Lower leg skin (tissue), 3 donors: ENCODE measurements around the gene RBM6.

ENCODE experiments used
- POLR2A ChIP-seq, 2 donors: fragments of 450-650 bp; IDR thresholded peaks; one replicate each; pipeline ENCODE4 v1.6.1; 2016 to 2017; ENCODE audit warnings: antibody characterized with exemption in 2 of 2, mild to moderate bottlenecking in 1 of 2, moderate library complexity in 1 of 2
- TF ChIP-seq, protein P1 (sequence below), 3 donors: fragments of 450-650 bp; IDR thresholded peaks; one replicate each; pipeline ENCODE4 v1.5.1; 2016; ENCODE audit warnings: antibody characterized with exemption in 3 of 3, mild to moderate bottlenecking in 3 of 3, moderate library complexity in 2 of 3

DNA sequence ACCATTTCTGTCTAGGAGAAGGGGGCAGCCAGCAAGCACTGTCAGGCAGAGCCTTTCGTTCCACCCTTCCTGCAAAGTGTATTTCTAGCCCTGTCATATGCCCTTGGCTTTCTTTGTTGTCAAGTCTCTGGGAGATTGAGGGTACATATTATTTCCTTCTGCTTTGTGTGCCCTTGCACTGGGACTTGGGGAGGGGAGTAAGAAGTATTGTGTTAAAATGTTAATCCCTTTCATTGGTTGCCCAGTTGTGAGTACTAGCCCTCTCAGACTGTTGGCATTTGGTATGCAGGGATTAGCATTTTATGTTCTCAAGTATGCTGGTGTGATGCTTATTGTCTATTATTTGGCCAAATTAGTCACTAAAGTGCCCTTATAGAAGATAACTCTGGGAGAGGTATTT, 63.9 kb downstream of the RBM6 start:
- TF ChIP-seq, protein P1, sequence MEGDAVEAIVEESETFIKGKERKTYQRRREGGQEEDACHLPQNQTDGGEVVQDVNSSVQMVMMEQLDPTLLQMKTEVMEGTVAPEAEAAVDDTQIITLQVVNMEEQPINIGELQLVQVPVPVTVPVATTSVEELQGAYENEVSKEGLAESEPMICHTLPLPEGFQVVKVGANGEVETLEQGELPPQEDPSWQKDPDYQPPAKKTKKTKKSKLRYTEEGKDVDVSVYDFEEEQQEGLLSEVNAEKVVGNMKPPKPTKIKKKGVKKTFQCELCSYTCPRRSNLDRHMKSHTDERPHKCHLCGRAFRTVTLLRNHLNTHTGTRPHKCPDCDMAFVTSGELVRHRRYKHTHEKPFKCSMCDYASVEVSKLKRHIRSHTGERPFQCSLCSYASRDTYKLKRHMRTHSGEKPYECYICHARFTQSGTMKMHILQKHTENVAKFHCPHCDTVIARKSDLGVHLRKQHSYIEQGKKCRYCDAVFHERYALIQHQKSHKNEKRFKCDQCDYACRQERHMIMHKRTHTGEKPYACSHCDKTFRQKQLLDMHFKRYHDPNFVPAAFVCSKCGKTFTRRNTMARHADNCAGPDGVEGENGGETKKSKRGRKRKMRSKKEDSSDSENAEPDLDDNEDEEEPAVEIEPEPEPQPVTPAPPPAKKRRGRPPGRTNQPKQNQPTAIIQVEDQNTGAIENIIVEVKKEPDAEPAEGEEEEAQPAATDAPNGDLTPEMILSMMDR (IDR thresholded peaks at IDR 0.05): no peak
- no peak for TF ChIP-seq POLR2A (IDR thresholded peaks at IDR 0.05)
